Endothelial cell of umbilical vein (primary cell): ENCODE data around the gene SEZ6. TPM values are rescaled to one million over a fixed set of nuclear protein-coding genes. Genes with fewer than 3 reads are reported as not detected.

Experiments
- BruUV-seq: library from RNA; stranded (reverse); fragments of 400-500 nt; replicated peaks from 2 replicates; lab custom pipeline; 2021; lab: Mats Ljungman, UMichigan
- CTCF ChIA-PET: fragments of 300-600, 350-600 bp; sonication (Branson Sonifier 250); formaldehyde crosslinking; loops from one replicate; lab custom pipeline; 2021; ENCODE audit warnings: antibody characterized with exemption, inconsistent platforms; lab: Charles Lee
- POLR2A ChIA-PET: fragments of 300-600, 350-600 bp; sonication (Branson Sonifier 250); formaldehyde crosslinking; loops from one replicate; lab custom pipeline; 2021; ENCODE audit warnings: antibody characterized with exemption, inconsistent platforms; lab: Charles Lee
- DNase-seq: peaks from one replicate; pipeline ENCODE4 v3.0.0-alpha.2; 2011; ENCODE audit warnings: low read depth, low spot score
- FAIRE-seq: peaks from 2 replicates; lab custom pipeline; 2011; peaks lifted over from hg19 to GRCh38; lab: Jason Lieb, UNC
- H2AFZ ChIP-seq: 2 replicates; pipeline ENCODE4 v1.6.0; 2012; ENCODE audit warnings: low read depth, low read length, control low read depth, inconsistent platforms
- H3K27ac ChIP-seq: 2 replicates; pipeline ENCODE4 v1.5.1; 2011; ENCODE audit warnings: low read depth, mild to moderate bottlenecking, control low read depth, low read length, moderate library complexity; ENCODE audit not compliant: insufficient read depth
- H3K27me3 ChIP-seq, 2 experiments: 2 replicates each; pipeline versions ENCODE4 v1.6.0 to v1.6.1; 2011; ENCODE audit warnings: low read length in 2 of 2, mixed read lengths in 1 of 2; ENCODE audit not compliant: control insufficient read depth in 2 of 2, insufficient read depth in 2 of 2
- H3K36me3 ChIP-seq, 2 experiments: 2 replicates in 1 of 2; 3 replicates in 1 of 2; pipeline ENCODE4 v1.5.1; 2011; ENCODE audit warnings: low read length in 2 of 2, mild to moderate bottlenecking in 1 of 2, moderate library complexity in 1 of 2; ENCODE audit not compliant: control insufficient read depth in 2 of 2, insufficient read depth in 2 of 2; ENCODE audit errors: extremely low read depth in 1 of 2
- H3K4me1 ChIP-seq: 3 replicates; pipeline ENCODE4 v1.5.1; 2011; ENCODE audit warnings: mild to moderate bottlenecking, low read length; ENCODE audit not compliant: control insufficient read depth, insufficient read depth; ENCODE audit errors: extremely low read depth
- H3K4me2 ChIP-seq: 2 replicates; pipeline ENCODE4 v1.6.1; 2011; ENCODE audit warnings: low read length, control low read depth, mixed read lengths; ENCODE audit not compliant: insufficient read depth
- H3K4me3 ChIP-seq, 3 experiments: fragments of 200-600 bp in 1 of 3; sonication (generic), shearing (Covaris generic) in 1 of 3; replicated peaks in 1 of 3; 2 replicates each; pipeline ENCODE4 v1.5.1; 2011 to 2016; ENCODE audit warnings: control low read depth in 3 of 3, low read length in 3 of 3, mild to moderate bottlenecking in 2 of 3, inconsistent platforms in 1 of 3, low read depth in 1 of 3, moderate library complexity in 1 of 3; ENCODE audit not compliant: insufficient read depth in 1 of 3
- H3K79me2 ChIP-seq: 2 replicates; pipeline ENCODE4 v1.6.0; 2012; ENCODE audit warnings: low read length, inconsistent platforms; ENCODE audit not compliant: control insufficient read depth, insufficient read depth
- H3K9ac ChIP-seq: replicated peaks from 2 replicates; pipeline ENCODE3; 2011; ENCODE audit warnings: low read length, control low read depth; ENCODE audit not compliant: insufficient read depth; ENCODE audit errors: extremely low read depth
- H3K9me1 ChIP-seq: replicated peaks from 3 replicates; pipeline ENCODE4 v1.6.0; 2011; ENCODE audit warnings: mild to moderate bottlenecking, low read length; ENCODE audit not compliant: control insufficient read depth, insufficient read depth; ENCODE audit errors: extremely low read depth
- H3K9me3 ChIP-seq: replicated peaks from 2 replicates; pipeline ENCODE4 v1.5.1; 2012; ENCODE audit warnings: low read length, inconsistent platforms; ENCODE audit not compliant: control insufficient read depth, insufficient read depth
- H4K20me1 ChIP-seq: replicated peaks from 2 replicates; pipeline ENCODE3; 2011; ENCODE audit warnings: mild to moderate bottlenecking, low read length; ENCODE audit not compliant: control insufficient read depth, insufficient read depth; ENCODE audit errors: extremely low read depth
- EZH2 ChIP-seq: IDR thresholded peaks from 2 replicates; pipeline ENCODE4 v1.6.1; 2012; ENCODE audit warnings: borderline replicate concordance, low read depth, mild to moderate bottlenecking, moderate library complexity, low read length, inconsistent platforms; ENCODE audit not compliant: severe bottlenecking
- FOS ChIP-seq: IDR thresholded peaks from 2 replicates; pipeline ENCODE4 v1.6.1; 2011; ENCODE audit warnings: mild to moderate bottlenecking, low read length, moderate library complexity, borderline replicate concordance; ENCODE audit not compliant: insufficient read depth
- GATA2 ChIP-seq: IDR thresholded peaks from 2 replicates; pipeline ENCODE4 v1.7.0; 2011; ENCODE audit warnings: low read depth, mild to moderate bottlenecking, moderate library complexity, mixed read lengths, low read length; ENCODE audit not compliant: insufficient read length, insufficient read depth
- JUN ChIP-seq: IDR thresholded peaks from 2 replicates; pipeline ENCODE4 v1.6.1; 2011; ENCODE audit warnings: borderline replicate concordance, low read depth; ENCODE audit not compliant: insufficient read length, insufficient read depth
- MYC ChIP-seq: IDR thresholded peaks from one replicate; pipeline ENCODE4 v1.6.1; 2011; ENCODE audit warnings: mild to moderate bottlenecking, low read depth, low read length
- POLR2A ChIP-seq: IDR thresholded peaks from 2 replicates; pipeline ENCODE4 v1.6.1; 2012; ENCODE audit warnings: low read depth, mild to moderate bottlenecking, control low read depth, low read length
- POLR2AphosphoS5 ChIP-seq: IDR thresholded peaks from 2 replicates; pipeline ENCODE4 v1.6.1; 2012; ENCODE audit warnings: low read depth, mild to moderate bottlenecking, control low read depth, low read length, moderate library complexity; ENCODE audit not compliant: insufficient read depth
- dilution Hi-C: fragments of 300-500 bp; cut with MboI; formaldehyde crosslinking; loops from one replicate; pipeline ENCODE4 v1.15.0; 2019; ENCODE audit warnings: low sequenced_read_pairs; ENCODE audit not compliant: extremely low pct_ligation_motif_present
- intact Hi-C: fragments of 100-400 bp; cut with micrococcal nuclease; formaldehyde crosslinking; loops from one replicate; pipeline ENCODE4 v1.10.0; 2022
- polyA plus RNA-seq, 4 experiments: library from polyadenylated mRNA; depleted of rRNA in 3 of 4; stranded (reverse) in 3 of 4; unstranded in 1 of 4; fragments of >200 nt; gene quantifications; 2 replicates each; pipeline versions ENCODE4 v1.2.1 to v1.2.3, GENCODE V29; 2011 to 2012; ENCODE audit warnings: missing spikeins in 1 of 4
- total RNA-seq: library from RNA; stranded (reverse); gene quantifications from 2 replicates; pipeline ENCODE4 v1.2.3, GENCODE V29; 2021
- TF ChIP-seq, protein P1 (sequence below), 2 donors: IDR thresholded peaks; 1 replicate in 1 of 2; 2 replicates in 1 of 2; pipeline ENCODE4 v1.5.1; 2011; ENCODE audit warnings: low read length in 2 of 2, mild to moderate bottlenecking in 2 of 2, moderate library complexity in 2 of 2, control low read depth in 1 of 2, inconsistent platforms in 1 of 2, low read depth in 1 of 2; ENCODE audit not compliant: insufficient read depth in 1 of 2; ENCODE audit errors: extremely low read depth in 1 of 2
- TF ChIP-seq, protein P2 (sequence below): IDR thresholded peaks from 2 replicates; pipeline ENCODE4 v1.6.1; 2011; ENCODE audit not compliant: insufficient read depth, insufficient read length

Gene SEZ6
- total and polyA plus RNA-seq, 2 donors (not counting 3 experiments of a cell fraction or from before 2014, with no cell fraction given) = not detected

DNA sequence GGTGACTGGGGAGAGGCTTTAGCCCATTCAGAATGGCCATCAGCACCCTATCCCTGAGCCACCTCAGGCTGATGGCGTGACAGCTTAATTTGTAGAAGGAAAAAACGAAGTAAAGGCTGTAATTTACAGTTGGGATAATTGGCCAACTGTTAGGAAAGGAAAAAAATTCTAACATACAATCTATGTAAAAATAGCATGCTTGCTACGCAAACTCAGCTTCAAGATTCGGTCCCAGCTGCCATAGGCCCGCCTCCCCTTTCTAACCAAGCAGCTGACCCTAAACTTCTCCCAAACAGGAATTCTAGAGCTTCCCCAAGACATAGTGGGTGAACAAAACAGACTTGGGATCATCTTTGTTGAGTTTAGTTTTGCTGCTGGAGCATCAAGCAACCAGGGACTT is 4.9 kb downstream of the SEZ6 start:
- no peak for FAIRE-seq
- TF ChIP-seq FOS (no peak), POLR2A (no peak), POLR2AphosphoS5 (no peak)
- TF ChIP-seq, protein P1, sequence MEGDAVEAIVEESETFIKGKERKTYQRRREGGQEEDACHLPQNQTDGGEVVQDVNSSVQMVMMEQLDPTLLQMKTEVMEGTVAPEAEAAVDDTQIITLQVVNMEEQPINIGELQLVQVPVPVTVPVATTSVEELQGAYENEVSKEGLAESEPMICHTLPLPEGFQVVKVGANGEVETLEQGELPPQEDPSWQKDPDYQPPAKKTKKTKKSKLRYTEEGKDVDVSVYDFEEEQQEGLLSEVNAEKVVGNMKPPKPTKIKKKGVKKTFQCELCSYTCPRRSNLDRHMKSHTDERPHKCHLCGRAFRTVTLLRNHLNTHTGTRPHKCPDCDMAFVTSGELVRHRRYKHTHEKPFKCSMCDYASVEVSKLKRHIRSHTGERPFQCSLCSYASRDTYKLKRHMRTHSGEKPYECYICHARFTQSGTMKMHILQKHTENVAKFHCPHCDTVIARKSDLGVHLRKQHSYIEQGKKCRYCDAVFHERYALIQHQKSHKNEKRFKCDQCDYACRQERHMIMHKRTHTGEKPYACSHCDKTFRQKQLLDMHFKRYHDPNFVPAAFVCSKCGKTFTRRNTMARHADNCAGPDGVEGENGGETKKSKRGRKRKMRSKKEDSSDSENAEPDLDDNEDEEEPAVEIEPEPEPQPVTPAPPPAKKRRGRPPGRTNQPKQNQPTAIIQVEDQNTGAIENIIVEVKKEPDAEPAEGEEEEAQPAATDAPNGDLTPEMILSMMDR (IDR thresholded peaks at IDR 0.05; ENCODE audit: extremely low read depth in 1 of 2, insufficient read depth in 1 of 2, low read depth in 1 of 2, low read length in 2 of 2) = no peak
- Histone ChIP-seq H3K9ac (no peak overlapping the region), H3K4me2 (no peak overlapping the region), H3K4me3 (no peak overlapping the region), H3K4me1 (no peaks in the 10 kb centered on the region), H2AFZ (no peak overlapping the region), H3K79me2 (no peaks in the 10 kb centered on the region), H3K36me3 (no peaks in the 10 kb centered on the region), H3K9me3 (no peaks in the 10 kb centered on the region), H3K27me3 (peaks cover 19 to 26% of the 10 kb centered on the region in 2 experiments), H4K20me1 (no peaks in the 10 kb centered on the region), H3K9me1 (no peaks in the 10 kb centered on the region), H3K27ac (no peak overlapping the region)
- BruUV-seq = no TSS peak
- dilution Hi-C loops (no loop called here), intact Hi-C loops (no loop called here)
- CTCF ChIA-PET = interaction anchor here (1.0 to 2.2 kb wide), 3 partner anchors 35 to 123 kb away, joined by 4 to 8 read pairs (median 7); no protein-coding TSS in a partner anchor
- DNase-seq = no peak
- POLR2A ChIA-PET = no interaction called here

DNA sequence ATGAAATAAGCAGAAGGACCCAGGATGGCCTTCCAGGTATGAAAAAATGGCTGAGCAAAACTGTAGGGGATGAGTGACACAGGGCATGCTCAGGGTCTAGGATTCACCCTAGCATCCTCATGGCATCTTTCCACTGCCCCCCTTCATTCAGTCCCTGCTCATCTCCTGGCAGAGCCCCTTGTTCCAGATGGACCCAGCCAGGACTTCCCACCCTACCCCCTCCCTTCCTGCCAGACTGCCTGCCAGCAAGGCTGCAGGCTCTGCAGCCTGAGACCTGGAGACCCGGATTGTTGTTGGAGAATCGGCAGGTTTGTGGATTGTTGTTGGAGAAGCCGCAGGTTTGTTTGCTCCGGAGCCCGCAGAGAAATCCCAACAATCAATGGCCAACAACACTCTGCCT is 6.6 kb downstream of the SEZ6 start:
- Histone ChIP-seq H3K9ac (no peak overlapping the region), H3K4me3 (no peak overlapping the region), H3K27ac (no peak overlapping the region), H3K27me3 (peaks cover 6 to 16% of the 10 kb centered on the region in 2 experiments), H3K4me1 (no peaks in the 10 kb centered on the region), H3K9me1 (no peaks in the 10 kb centered on the region), H3K79me2 (no peaks in the 10 kb centered on the region), H4K20me1 (no peaks in the 10 kb centered on the region), H3K9me3 (no peaks in the 10 kb centered on the region), H3K36me3 (no peaks in the 10 kb centered on the region), H3K4me2 (no peak overlapping the region), H2AFZ (no peak overlapping the region)
- ChIA-PET POLR2A (no interaction called here), CTCF (interaction anchor here (0.6 kb wide), 1 partner anchor 12 kb away, joined by 3 read pairs; no protein-coding TSS in a partner anchor)
- no peak for FAIRE-seq
- DNase-seq = no peak
- TF ChIP-seq, protein P1 (IDR thresholded peaks at IDR 0.05; ENCODE audit: extremely low read depth in 1 of 2, insufficient read depth in 1 of 2, low read depth in 1 of 2, low read length in 2 of 2) = no peak
- TF ChIP-seq, protein P2, sequence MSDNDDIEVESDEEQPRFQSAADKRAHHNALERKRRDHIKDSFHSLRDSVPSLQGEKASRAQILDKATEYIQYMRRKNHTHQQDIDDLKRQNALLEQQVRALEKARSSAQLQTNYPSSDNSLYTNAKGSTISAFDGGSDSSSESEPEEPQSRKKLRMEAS = no peak
- no peak for TF ChIP-seq EZH2
- TF ChIP-seq JUN = no peak
- no peak for TF ChIP-seq MYC
- TF ChIP-seq GATA2 = no peak
- no peak for TF ChIP-seq FOS
- TF ChIP-seq POLR2A = no peak
- TF ChIP-seq POLR2AphosphoS5 = no peak
- no TSS peak for BruUV-seq
- intact Hi-C loops = no loop called here
- dilution Hi-C loops = no loop called here
